Fibroblast of villous mesenchyme (primary cell): ENCODE results near the gene INAFM2. TPM values are rescaled to one million over a fixed set of nuclear protein-coding genes. Genes with fewer than 3 reads are reported as not detected.

Source experiments
- DNase-seq: peaks from one replicate; pipeline ENCODE4 v3.0.0-alpha.2; 2010; ENCODE audit warnings: low read depth
- H3K4me3 ChIP-seq: 2 replicates; pipeline ENCODE4 v1.5.1; 2011; ENCODE audit warnings: low read depth, mild to moderate bottlenecking, low read length
- total RNA-seq: library from RNA; depleted of rRNA; stranded (reverse); fragments of >200 nt; gene quantifications from 2 replicates; pipeline ENCODE4 v1.2.3, GENCODE V29; 2012
- TF ChIP-seq, protein P1 (sequence below): IDR thresholded peaks from 2 replicates; pipeline ENCODE4 v1.5.1; 2012; ENCODE audit warnings: low read depth, mild to moderate bottlenecking, low read length; ENCODE audit not compliant: insufficient read depth

Gene INAFM2
- total RNA-seq, 1 donor: 16.8 TPM

DNA sequence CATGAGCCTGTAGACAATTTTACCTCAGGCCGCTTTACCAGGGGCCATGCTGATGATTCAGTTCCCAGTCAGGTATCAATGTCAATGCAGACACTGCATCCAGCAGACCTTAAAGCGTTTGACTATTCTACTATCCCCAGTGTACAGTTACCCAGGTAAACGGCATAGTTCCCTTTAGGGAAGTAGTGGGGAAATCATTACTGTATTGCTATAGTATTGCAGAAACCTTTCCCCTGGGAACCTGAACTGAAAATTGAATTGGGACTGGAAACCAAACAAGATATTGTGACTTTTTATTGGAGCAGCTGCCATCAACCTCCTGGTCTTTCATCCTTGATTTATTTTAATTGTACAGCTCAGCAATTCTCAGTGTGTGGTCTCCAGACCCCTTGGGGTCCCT is 6.6 kb upstream of the INAFM2 start:
- TF ChIP-seq, protein P1, sequence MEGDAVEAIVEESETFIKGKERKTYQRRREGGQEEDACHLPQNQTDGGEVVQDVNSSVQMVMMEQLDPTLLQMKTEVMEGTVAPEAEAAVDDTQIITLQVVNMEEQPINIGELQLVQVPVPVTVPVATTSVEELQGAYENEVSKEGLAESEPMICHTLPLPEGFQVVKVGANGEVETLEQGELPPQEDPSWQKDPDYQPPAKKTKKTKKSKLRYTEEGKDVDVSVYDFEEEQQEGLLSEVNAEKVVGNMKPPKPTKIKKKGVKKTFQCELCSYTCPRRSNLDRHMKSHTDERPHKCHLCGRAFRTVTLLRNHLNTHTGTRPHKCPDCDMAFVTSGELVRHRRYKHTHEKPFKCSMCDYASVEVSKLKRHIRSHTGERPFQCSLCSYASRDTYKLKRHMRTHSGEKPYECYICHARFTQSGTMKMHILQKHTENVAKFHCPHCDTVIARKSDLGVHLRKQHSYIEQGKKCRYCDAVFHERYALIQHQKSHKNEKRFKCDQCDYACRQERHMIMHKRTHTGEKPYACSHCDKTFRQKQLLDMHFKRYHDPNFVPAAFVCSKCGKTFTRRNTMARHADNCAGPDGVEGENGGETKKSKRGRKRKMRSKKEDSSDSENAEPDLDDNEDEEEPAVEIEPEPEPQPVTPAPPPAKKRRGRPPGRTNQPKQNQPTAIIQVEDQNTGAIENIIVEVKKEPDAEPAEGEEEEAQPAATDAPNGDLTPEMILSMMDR: no peak
- DNase-seq: no peak
- no peak overlapping the region for H3K4me3 ChIP-seq

DNA sequence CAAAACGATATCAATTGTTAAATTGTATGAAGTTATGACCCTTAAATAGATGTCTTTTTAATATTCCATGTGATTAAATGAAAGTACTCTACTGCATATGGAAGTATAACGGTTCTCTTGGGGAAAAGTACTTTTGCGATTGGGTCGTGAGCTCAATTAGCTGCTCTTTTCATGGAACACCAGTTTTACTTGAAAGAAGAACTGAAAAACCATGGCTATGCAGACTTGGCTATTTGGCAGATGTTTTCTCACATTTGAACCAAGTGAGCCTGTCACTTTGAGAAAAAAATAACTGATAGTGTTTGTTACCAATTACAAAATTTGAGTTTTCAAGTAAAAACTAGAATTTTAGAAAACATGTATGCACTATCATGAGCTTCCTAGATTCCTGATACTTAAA is 5.9 kb upstream of the INAFM2 start:
- H3K4me3 ChIP-seq: no peak overlapping the region
- no peak for DNase-seq
- TF ChIP-seq, protein P1: no peak

GRCh38 chr15:40320409-40320808 is 3.1 kb upstream of the INAFM2 start:
- TF ChIP-seq, protein P1: no peak
- no peak overlapping the region for H3K4me3 ChIP-seq
- DNase-seq: no peak

DNA sequence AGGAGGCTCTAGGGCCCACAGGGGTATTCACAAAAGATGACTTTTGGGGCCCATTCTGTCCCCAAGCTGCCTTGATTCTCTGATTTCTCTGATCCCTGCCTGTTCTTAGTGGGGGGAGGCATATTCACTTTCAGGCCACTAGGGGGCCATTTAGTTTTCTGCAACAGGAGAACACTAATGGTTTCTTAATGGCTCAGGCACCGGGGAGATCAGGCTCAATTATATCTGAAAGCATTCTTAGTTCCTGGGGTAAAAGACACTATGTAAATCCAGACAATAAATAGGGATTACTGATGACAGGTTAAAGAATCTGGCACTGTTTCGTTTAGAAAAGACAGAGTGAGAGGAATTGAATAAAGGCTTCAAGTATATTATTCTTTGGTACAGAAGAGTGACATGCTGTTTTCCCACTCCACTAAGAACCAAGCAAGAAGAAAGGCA is 2.5 kb upstream of the INAFM2 start:
- DNase-seq: peak; percentile 74
- TF ChIP-seq, protein P1: peak; percentile 89
- H3K4me3 ChIP-seq: no peak overlapping the region

DNA sequence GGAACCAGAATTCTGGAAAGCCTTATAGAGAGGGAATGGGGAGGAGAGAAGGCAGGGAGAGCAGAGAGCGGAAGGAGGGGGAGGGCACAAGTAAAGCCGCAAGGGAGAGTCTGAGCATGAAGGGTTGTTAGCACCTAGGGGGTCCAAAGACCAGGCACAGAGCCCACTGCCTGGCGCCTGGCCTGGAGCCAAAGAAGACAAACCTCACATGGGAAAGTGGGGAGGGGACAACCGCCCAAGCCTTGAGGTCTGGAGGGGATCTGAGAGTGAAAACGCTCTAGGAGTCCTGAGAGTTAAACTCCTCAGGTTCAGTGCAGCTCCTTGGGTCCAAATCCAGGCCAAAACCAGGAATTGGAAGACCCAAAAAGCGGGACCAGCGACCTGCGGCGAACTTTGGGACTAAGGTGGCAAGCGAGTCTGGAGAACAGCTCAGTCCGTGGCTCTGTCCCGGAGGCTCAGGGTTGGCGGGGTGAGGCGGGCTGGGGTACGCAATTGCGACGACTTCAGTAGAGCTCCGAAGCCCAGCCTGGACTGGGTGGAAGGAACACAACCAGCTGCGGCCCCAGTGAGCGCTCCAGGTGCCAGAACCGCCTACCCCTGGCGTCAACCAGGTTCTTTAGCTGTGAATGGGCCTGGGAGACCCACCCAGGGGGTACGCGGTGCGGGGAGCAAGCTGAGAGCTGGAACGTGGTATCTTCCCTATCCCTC is 807 bp upstream of the INAFM2 start:
- no peak for DNase-seq
- TF ChIP-seq, protein P1: no peak
- H3K4me3 ChIP-seq: peak overlapping the region; percentile 38

GRCh38 chr15:40323953-40324937 is 753 bp downstream of the INAFM2 start:
- peak overlapping the region; percentile 75 for H3K4me3 ChIP-seq
- peak; percentile 38 for DNase-seq
- TF ChIP-seq, protein P1: no peak
